ENCODE measurements around the gene PAM. TPM values are rescaled to one million over a fixed set of nuclear protein-coding genes. Genes with fewer than 3 reads are reported as not detected.

The PAM gene
- total RNA-seq, 2 donors from 2014 or later: 2,512 to 4,531 TPM

- H3K36me3 ChIP-seq: no peaks in the 10 kb centered on the region
- no peaks in the 10 kb centered on the region for H3K9me3 ChIP-seq
- H3K4me1 ChIP-seq: no peaks in the 10 kb centered on the region
- no peak for DNase-seq (ENCODE audit: low spot score)
- TF ChIP-seq CTCF (IDR thresholded peaks at IDR 0.05): no peak
- no peak overlapping the region for H3K4me3 ChIP-seq
- H3K27ac ChIP-seq: no peak overlapping the region
- no peaks in the 10 kb centered on the region for H3K27me3 ChIP-seq
Measured at GRCh38 chr5:102716017-102716416, 39.1 kb upstream of the PAM start.

- Histone ChIP-seq H3K27ac (peak overlapping the region in 1 of 2 donors; percentile 15), H3K36me3 (no peaks in the 10 kb centered on the region), H3K9me3 (no peaks in the 10 kb centered on the region), H3K27me3 (no peaks in the 10 kb centered on the region), H3K4me3 (no peak overlapping the region), H3K4me1 (no peaks in the 10 kb centered on the region)
- no peak for DNase-seq (ENCODE audit: low spot score)
- no peak for TF ChIP-seq CTCF (IDR thresholded peaks at IDR 0.05)
Measured at GRCh38 chr5:102718819-102719218, 36.3 kb upstream of the PAM start.

- no peak overlapping the region for H3K27ac ChIP-seq
- DNase-seq (ENCODE audit: low spot score): no peak
- H3K27me3 ChIP-seq: no peaks in the 10 kb centered on the region
- H3K9me3 ChIP-seq: no peaks in the 10 kb centered on the region
- TF ChIP-seq CTCF (IDR thresholded peaks at IDR 0.05): no peak
- H3K4me1 ChIP-seq: no peaks in the 10 kb centered on the region
- no peaks in the 10 kb centered on the region for H3K36me3 ChIP-seq
- no peak overlapping the region for H3K4me3 ChIP-seq
Measured at GRCh38 chr5:102719886-102720285, 35.2 kb upstream of the PAM start.

DNA sequence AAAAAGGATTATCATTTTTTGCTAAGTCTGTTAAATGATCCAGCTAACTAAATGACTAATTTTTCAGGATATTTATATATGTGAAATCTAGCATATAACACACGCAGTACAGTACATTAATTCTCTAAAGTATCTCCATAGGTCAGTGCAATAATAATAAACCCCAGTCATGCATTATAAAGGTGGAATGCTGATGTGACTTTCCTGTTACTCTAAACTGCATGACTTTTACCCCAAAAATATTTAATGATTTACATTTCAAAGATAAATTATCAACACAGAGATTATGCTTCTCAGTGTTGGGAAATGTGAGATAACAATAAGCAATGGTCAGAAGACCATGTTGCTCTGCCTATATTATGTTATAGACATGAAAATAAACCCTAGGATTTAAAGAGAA lies 34.1 kb upstream of the PAM start:
- no peak for DNase-seq (ENCODE audit: low spot score)
- H3K4me1 ChIP-seq: no peaks in the 10 kb centered on the region
- H3K27ac ChIP-seq: no peak overlapping the region
- no peaks in the 10 kb centered on the region for H3K27me3 ChIP-seq
- no peak overlapping the region for H3K4me3 ChIP-seq
- no peak for TF ChIP-seq CTCF (IDR thresholded peaks at IDR 0.05)
- H3K36me3 ChIP-seq: no peaks in the 10 kb centered on the region
- H3K9me3 ChIP-seq: no peaks in the 10 kb centered on the region

DNA sequence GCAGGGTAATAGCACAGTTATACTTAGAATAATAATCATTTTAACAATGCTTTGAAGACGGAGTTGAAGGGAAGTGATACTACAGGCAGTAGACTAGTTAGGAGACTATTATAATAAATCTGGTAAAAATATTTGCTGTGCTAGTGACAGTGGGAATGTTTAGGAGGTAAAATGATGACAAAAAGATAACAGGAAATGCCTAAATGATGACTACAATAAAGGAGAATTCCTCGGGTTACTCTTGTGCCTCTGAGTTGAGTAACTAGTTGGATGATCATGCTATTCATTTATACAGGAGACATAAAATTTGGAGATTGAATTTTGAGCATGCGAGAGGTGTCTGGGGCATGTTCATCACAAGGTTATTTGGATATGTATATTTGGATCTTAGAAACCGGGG lies 32.2 kb upstream of the PAM start:
- DNase-seq (ENCODE audit: low spot score): no peak
- Histone ChIP-seq H3K27ac (no peak overlapping the region), H3K4me3 (no peak overlapping the region), H3K36me3 (no peaks in the 10 kb centered on the region), H3K27me3 (no peaks in the 10 kb centered on the region), H3K9me3 (no peaks in the 10 kb centered on the region), H3K4me1 (no peaks in the 10 kb centered on the region)
- TF ChIP-seq CTCF (IDR thresholded peaks at IDR 0.05): no peak

DNA sequence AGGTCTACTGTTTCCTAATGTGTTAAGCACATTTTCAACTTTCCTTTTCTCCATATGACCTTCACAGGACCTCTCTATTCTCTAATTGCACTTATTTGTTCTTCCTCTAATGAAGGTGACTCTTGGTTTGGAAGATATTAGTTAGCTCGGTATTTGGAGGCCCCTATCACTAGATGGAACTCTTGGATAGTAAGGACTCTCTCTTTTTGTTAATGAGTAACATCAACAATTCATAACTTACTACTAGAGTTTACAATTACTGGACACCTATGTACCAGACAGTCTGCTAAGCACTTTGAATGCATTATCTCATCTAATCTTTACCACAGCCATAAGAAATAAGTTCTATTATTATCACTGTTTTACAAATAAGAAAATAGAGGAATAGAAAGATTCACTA lies 23.4 kb upstream of the PAM start:
- H3K27me3 ChIP-seq: no peaks in the 10 kb centered on the region
- DNase-seq (ENCODE audit: low spot score): no peak
- no peaks in the 10 kb centered on the region for H3K4me1 ChIP-seq
- no peak overlapping the region for H3K27ac ChIP-seq
- H3K9me3 ChIP-seq: no peaks in the 10 kb centered on the region
- no peaks in the 10 kb centered on the region for H3K36me3 ChIP-seq
- H3K4me3 ChIP-seq: no peak overlapping the region
- TF ChIP-seq CTCF (IDR thresholded peaks at IDR 0.05): no peak
